ENCODE data around the gene LZTR1. TPM values are rescaled to one million over a fixed set of nuclear protein-coding genes. Genes with fewer than 3 reads are reported as not detected.
"Not testable (repeated sequence)": the region's sequence is repeated elsewhere in the genome, so short reads cannot be mapped to it uniquely, and the experiment has no call there.

Gene LZTR1
- total and polyA plus RNA-seq, 7 donors = 17.1 to 37.1 (median 27.2) TPM

DNA sequence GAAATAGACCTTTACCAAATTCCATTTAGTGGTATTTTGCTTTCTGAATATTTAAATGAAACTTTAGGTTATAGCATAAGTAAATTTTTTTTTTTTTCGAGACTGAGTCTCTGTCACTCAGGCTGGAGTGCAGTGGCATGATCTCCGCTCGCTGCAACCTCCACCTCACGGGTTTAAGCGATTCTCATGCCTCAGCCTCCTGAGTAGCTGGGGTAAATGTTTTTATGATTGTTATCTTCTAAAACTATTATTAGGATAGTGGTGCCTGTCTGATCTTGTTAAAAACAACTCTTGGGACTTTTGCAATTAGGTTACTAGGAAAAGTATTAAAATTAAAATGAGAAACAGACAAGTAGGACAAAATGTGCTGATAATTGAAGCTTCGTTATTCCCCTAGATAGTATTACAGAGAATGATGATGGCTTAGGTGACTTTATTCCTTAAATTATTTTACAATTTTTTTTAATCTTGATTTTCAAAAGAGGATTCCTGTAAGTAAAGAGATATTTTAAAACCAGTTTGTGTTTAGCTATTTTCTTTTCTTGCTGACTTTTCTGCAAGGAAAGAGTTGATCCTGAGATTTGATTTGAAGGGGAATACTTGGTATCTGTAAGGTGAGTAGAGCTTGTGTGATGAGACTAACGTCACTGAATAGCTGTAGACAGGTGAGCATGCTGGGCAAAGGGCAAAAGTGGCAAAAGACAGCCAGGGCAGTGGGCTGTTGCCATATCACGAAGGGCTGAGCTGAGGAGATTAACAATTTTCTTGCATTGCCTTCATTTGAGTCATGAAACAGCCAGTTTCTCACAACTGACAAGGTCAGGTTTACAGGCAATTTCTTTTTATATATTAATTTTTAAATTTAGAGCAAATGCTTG, 44.1 kb upstream of the LZTR1 start:
- Histone ChIP-seq H3K4me1 (peaks cover 41% of the 10 kb centered on the region), H3K27me3 (ENCODE audit: insufficient read depth in 3 of 3, low read length in 2 of 3) (no peaks in the 10 kb centered on the region), H3K27ac (no peak overlapping the region), H3K36me3 (ENCODE audit: insufficient read depth in 1 of 2, low read depth in 1 of 2) (peaks cover 0 to 30% of the 10 kb centered on the region in 2 donors), H3K9me3 (no peaks in the 10 kb centered on the region), H3K4me3 (peak overlapping the region; percentile 5)
- DNase-seq (no peak), ATAC-seq (peak in 1 of 4 donors; percentile 18)
- intact Hi-C loops (cut with DNase I) = loop anchor here in 1 of 2 donors (5.0 kb wide), 1 partner anchor 49 kb away; no protein-coding TSS in a partner anchor
- 67 to 79% (median 69%) methylated on average over 8 of the region's 8 CpGs for WGBS, 3 donors
- TF ChIP-seq, protein P1, sequence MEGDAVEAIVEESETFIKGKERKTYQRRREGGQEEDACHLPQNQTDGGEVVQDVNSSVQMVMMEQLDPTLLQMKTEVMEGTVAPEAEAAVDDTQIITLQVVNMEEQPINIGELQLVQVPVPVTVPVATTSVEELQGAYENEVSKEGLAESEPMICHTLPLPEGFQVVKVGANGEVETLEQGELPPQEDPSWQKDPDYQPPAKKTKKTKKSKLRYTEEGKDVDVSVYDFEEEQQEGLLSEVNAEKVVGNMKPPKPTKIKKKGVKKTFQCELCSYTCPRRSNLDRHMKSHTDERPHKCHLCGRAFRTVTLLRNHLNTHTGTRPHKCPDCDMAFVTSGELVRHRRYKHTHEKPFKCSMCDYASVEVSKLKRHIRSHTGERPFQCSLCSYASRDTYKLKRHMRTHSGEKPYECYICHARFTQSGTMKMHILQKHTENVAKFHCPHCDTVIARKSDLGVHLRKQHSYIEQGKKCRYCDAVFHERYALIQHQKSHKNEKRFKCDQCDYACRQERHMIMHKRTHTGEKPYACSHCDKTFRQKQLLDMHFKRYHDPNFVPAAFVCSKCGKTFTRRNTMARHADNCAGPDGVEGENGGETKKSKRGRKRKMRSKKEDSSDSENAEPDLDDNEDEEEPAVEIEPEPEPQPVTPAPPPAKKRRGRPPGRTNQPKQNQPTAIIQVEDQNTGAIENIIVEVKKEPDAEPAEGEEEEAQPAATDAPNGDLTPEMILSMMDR (IDR thresholded peaks at IDR 0.05) = no peak

DNA sequence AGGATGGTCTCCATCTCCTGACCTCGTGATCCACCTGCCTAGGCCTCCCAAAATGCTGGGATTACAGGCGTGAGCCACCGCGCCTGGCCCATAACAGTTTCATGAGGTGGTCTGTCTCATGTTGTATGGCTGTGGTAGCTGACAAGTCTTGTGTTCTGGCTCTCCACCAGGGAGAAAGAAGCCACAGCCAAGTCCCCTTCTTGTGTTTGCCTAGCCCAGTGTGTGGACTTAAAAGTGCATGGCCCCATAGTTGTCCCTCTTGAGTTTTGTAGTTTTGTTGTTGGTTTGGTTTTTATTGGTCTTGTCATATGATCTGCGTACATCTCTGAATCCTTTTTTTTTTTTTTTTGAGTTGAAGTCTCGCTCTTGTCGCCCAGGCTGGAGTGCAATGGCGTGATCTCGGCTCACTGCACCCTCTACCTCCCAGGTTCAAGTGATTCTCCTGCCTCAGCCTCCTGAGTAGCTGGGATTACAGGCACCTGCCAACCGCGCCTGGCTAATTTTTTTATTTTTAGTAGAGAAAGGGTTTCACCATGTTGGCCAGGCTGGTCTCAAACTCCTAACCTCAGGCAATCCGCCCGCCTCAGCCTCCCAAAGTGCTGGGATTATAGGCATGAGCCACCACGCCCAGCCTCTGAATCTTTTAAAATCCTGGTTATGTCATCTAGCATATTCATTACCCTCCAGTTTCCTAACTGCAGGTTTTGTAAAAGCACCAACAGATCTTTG, 42.5 kb upstream of the LZTR1 start:
- Histone ChIP-seq H3K4me1 (peaks cover 41% of the 10 kb centered on the region), H3K36me3 (ENCODE audit: insufficient read depth in 1 of 2, low read depth in 1 of 2) (peaks cover 0 to 20% of the 10 kb centered on the region in 2 donors), H3K27ac (peak overlapping the region; percentile 4)
- intact Hi-C loops (cut with DNase I) = loop anchor here (5.0 to 10.0 kb wide), 2 partner anchors 48 to 75 kb away; no protein-coding TSS in a partner anchor
- not testable (repeated sequence) for H3K9me3 ChIP-seq; H3K27me3 ChIP-seq (ENCODE audit: insufficient read depth in 3 of 3, low read length in 2 of 3); DNase-seq; H3K4me3 ChIP-seq
- peak in 1 of 4 donors; percentile 31 for ATAC-seq
- 86 to 94% (median 93%) methylated on average over 13 to 14 of the region's 14 CpGs for WGBS, 3 donors

DNA sequence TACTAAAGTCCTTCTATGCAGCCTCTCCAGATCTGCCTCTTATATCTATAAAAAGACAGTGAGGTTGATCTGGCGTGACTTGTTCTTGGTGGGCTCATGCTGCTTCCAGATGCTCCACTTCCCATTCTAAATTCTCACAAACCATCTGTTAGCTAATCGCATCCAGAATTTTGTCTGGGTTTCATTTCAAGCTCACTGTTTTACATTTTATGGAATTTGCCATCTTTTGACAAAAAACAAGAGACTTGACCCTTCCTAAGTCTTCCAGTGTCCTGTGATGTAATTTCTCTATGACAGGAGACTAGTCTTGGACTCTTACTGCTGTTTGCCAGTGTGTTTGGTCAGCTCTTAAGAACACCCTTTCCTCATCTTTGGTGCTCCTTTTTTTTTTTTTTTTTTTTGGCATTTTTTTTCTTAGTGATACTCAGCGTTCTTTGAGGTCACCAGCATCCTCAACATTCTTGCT, 41.9 kb upstream of the LZTR1 start:
- H3K9me3 ChIP-seq = no peaks in the 10 kb centered on the region
- WGBS, 3 donors = 35 to 54% (median 41%) methylated on average over 3 of the region's 3 CpGs
- no peak for DNase-seq
- intact Hi-C loops (cut with DNase I) = loop anchor here in 1 of 2 donors (10.0 kb wide), 1 partner anchor 75 kb away; no protein-coding TSS in a partner anchor
- H3K27ac ChIP-seq = peak overlapping the region; percentile 4
- TF ChIP-seq, protein P1 (IDR thresholded peaks at IDR 0.05) = no peak
- peaks cover 0 to 14% of the 10 kb centered on the region in 2 donors for H3K36me3 ChIP-seq (ENCODE audit: insufficient read depth in 1 of 2, low read depth in 1 of 2)
- H3K27me3 ChIP-seq (ENCODE audit: insufficient read depth in 3 of 3, low read length in 2 of 3) = no peaks in the 10 kb centered on the region
- H3K4me1 ChIP-seq = peaks cover 44% of the 10 kb centered on the region
- peak in 2 of 4 donors; percentile 34 to 58 for ATAC-seq
- H3K4me3 ChIP-seq = no peak overlapping the region

DNA sequence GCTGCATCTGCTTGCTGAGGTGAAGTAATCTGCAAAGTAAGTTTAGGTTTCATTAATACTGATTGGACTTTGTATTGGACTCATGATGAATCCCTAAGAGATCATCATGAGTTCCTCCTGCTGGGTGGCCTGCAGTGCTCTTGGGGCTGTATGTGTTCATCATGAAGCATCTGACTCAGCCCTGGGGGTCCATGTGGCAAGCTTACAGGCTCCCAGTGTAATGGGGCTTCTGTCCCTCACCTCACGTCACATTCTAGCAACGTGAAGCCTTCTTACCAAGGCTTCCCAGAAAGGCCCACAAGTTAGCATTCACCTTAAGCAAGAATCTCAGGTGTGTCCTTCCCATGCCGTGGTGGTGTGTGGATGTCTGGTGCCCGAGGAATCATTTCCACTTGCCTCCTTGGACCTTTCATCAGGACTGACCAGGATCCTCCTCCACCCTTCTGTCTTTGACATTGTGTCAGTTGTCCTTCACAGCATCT, 41.2 kb upstream of the LZTR1 start:
- H3K27ac ChIP-seq = no peak overlapping the region
- H3K9me3 ChIP-seq = no peaks in the 10 kb centered on the region
- H3K36me3 ChIP-seq (ENCODE audit: insufficient read depth in 1 of 2, low read depth in 1 of 2) = peaks cover 0 to 6% of the 10 kb centered on the region in 2 donors
- no peak overlapping the region for H3K4me3 ChIP-seq
- intact Hi-C loops (cut with DNase I) = loop anchor here in 1 of 2 donors (10.0 kb wide), 1 partner anchor 76 kb away; no protein-coding TSS in a partner anchor
- no peaks in the 10 kb centered on the region for H3K27me3 ChIP-seq (ENCODE audit: insufficient read depth in 3 of 3, low read length in 2 of 3)
- ATAC-seq (no peak), DNase-seq (no peak)
- peaks cover 51% of the 10 kb centered on the region for H3K4me1 ChIP-seq
- WGBS, 3 donors = 79 to 83% (median 80%) methylated on average over 4 of the region's 4 CpGs
- TF ChIP-seq, protein P1 (IDR thresholded peaks at IDR 0.05) = no peak

DNA sequence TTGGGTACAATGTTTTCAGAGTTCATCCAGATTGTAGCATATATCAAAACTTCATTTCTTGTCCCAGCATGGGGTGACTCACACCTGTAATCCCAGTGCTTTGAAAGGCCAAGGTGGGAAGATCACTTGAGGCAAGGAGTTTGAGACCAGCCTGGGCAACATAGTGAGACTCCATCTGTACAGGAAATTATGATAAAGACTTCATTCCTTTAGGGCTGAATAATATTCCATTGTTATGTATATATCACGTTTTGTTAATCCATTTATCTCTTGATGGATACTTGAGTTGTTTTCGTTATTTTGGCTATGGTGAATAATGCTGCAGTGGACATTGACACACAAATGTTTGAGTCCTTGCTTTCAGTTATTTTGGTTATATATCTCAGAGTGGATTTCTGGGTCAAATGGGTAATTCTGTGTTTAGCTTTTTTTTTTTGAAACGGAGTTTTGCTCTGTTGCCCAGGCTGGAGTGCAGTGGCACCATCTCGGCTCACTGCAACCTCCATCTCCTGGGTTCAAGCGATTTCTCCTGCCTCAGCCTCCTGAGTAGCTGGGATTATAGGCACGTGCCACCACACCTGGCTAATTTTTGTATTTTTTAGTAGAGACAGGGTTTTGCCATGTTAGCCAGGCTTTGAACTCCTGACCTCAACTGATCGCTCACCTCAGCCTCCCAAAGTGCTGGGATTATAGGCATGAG, 39.7 kb upstream of the LZTR1 start:
- H3K4me1 ChIP-seq = peaks cover 50% of the 10 kb centered on the region
- intact Hi-C loops (cut with DNase I) = loop anchor here in 1 of 2 donors (10.0 kb wide), 1 partner anchor 78 kb away; no protein-coding TSS in a partner anchor
- DNase-seq; ATAC-seq; H3K36me3 ChIP-seq (ENCODE audit: insufficient read depth in 1 of 2, low read depth in 1 of 2); H3K4me3 ChIP-seq; H3K27me3 ChIP-seq (ENCODE audit: insufficient read depth in 3 of 3, low read length in 2 of 3); H3K27ac ChIP-seq; H3K9me3 ChIP-seq: not testable (repeated sequence)
- WGBS, 3 donors = 88 to 91% (median 89%) methylated on average over 7 of the region's 7 CpGs
